AML-193 (cell line): ENCODE measurements around the gene TERB2.
"Not testable (repeated sequence)": the region's sequence is repeated elsewhere in the genome, so short reads cannot be mapped to it uniquely, and the experiment has no call there.

Experiments used
- DNase-seq, 2 experiments: peaks; one replicate each; lab custom pipeline; 2025; lab: John Stamatoyannopoulos, UW

TERB2 gene, protein sequence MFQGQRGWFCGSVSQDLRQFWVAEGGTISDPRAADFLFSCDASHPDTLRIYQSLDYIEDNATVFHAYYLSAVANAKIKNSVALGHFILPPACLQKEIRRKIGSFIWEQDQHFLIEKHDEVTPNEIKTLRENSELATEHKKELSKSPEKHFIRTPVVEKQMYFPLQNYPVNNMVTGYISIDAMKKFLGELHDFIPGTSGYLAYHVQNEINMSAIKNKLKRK

DNA sequence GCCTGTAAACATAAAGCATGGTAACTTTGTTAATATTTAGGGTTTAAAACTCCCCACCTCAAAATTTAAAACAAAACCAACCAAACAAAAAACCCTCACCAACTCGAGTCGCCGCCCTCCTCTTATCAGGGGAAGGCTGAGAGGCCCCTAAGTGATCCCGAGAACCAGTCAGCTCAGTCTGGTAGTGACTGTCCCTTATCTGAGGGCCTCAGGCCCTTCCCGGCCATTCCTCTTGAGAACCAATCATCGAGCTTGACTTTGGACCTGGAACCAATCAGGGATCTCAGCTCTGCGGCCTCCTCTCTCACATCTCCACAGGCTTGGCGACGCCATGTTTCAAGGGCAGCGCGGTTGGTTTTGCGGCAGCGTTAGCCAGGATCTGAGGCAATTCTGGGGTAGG lies at the start of gene TERB2:
Gene TERB2, plus strand, starts transcription at position 300 of the 400 bp plus-strand sequence. Its CDS starts 32 bp downstream, at position 332.
- no peak for DNase-seq

DNA sequence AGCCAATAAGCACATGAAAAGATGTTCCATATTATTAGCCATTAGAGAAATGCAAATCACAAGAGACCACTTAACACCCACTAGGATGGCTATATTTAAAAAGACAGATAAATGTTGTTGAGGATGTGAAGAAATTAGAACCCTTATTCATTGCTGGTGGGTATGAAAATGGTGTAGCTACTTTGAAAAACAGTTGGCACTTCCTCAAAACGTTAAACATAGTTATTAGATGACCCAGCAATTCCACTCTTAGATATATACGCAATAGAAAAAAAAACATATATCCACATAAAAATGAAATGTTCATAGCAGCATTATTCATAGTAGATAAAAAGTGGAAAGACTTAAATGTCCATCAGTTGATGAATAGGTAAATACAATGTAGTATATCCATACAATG lies 47.1 kb upstream of the TERB2 start:
- DNase-seq: no peak

DNA sequence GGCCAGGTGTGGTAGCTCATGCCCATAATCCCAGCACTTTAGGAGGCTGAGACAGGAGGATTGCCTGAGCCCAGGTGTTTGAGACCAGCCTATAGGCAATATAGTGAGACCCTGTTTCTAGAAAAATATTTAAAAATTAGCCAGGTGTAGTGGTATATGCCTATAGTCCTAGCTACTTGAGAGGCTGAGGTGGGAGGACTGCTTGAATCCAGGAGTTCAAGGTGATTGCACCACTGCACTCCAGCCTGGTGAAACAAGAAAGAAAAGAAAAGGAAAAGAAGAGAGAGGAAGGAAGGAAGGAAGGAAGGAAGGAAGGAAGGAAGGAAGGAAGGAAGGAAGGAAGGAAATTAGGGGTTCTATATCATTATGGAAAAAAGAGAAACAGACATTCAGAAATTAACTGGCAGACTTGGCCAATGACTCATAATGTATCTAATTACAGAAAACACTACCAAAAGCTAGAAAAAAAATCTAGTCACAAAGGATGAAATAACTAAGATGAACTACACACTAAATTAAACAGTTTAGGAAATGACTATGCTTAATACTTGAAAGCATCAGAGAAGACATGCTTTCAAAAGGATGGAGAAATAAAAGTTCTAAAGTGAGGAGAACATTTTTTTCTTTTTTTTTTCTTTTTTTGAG lies 45.4 kb upstream of the TERB2 start:
- no peak for DNase-seq

DNA sequence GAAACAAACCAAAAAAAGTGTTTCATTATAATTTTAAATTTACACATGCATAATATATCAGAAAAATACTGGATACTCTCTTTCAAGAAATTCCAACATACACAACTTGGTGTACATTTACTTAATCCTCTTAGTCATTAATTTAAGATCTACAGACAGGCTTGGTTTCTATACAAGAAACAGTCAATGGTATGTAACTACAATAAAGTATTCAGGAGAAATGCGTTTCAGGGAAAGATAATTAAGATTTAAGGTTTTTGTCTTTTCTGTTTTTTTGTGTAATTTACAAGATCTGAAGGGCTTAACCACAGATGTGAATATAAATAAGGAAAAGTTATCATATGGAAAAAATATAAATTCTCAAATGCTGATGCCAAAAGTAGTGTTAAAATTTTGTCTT lies 44.3 kb upstream of the TERB2 start:
- DNase-seq: not testable (repeated sequence)

DNA sequence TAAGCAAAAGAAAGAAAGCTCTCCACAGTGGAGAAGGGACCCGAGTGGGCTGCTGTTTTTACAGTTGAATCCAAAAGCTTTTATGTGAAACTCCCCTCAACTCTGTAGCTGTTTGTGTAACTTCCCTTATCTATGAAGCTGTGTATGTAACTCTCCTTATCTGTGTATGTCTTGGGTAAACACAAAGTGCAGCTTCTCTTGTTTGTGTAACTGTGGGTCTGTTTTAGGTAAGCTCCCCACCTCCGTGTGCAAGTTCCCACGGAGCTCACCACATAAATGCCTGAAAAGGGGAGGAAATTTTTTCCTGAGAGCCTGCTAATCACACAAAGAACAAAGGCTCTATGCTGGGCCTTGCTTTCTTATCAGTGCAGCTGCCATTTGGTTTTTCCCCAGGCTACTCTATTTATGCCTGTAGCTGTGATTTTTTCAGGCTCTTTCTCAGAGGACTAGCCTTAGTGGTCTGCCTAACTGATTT lies 43.5 kb upstream of the TERB2 start:
- not testable (repeated sequence) for DNase-seq

DNA sequence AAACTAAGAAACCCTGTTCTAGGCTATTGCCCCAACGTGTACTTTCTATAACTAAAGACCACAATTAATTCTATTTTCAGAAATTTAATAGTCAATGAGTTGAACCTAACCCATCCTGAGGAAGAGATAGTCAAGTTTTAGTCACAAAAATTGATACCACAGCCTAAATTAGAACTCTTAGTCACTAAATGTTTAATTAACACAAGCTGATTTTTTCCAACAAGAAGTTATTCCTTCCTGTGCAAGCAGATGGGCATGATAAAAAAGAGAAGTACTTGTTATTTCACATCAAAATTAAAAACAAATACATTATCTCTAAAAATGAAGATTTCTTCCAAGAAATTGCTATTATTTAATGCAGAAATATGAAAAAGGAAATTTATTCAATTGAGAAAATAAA lies 38.4 kb upstream of the TERB2 start:
- no peak for DNase-seq

DNA sequence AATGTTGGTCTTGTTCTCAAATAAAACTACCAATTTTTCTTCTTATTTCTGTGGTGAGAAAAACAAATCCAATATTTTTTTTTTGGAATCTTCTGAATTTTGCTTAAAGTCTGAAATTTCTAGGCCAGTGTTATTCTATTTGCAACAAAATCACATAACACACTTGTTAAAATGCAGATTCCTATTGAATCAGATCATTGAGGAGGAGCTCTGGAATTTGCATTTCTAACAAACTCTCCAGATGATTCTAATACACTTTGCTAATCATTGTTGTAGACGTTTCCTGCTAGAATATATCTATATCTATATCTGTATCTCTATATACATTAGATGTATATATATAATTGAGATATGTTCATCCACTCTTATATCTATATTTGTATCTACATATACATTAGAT lies 27.8 kb upstream of the TERB2 start:
- not testable (repeated sequence) for DNase-seq

DNA sequence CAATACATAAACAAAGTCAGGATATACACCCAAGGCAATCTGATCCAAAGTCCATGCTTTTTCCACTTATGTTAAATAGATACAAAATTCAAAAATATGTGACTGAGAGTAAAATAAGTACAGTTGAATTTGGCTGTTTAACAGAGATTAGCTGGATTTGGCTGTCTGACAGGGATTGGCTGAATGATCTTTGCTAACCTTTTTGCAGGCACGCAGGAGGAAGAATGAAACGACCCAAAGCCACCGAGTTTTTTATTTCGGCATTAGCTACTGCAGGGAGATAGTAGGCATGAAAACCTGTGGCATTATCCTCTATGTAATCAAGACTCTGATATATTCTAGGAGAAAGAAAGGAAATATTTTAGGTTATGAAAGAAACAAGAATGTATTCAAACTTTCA lies 26.2 kb upstream of the TERB2 start:
- DNase-seq: not testable (repeated sequence)

DNA sequence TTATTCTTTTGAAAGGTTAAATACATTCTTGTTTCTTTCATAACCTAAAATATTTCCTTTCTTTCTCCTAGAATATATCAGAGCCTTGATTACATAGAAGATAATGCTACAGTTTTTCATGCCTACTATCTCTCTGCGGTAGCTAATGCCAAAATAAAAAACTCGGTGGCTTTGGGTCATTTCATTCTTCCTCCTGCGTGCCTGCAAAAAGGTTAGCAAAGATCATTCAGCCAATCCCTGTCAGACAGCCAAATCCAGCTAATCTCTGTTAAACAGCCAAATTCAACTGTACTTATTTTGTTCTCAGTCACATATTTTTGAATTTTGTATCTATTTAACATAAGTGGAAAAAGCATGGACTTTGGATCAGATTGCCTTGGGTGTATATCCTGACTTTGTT lies 1.8 kb downstream of the TERB2 start:
- DNase-seq: not testable (repeated sequence)

DNA sequence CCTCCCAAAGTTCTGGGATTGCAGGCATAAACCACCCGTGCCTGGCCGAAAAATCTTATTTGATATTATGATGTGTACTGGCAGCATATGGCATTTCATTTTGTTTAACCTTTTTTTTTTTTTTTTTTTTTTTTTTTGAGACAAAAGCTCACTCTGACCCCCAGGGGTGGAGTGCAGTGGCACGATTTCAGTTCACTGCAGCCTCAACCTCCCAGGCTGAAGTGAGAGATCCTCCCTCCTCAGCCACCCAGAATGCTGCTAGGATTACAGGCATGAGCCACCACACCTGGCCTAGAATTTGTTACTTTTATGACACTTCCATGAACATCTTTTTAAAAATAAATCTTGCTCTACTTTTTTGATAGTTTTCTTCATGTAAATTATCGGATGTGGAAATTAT lies 12.0 kb downstream of the TERB2 start:
- no peak for DNase-seq

DNA sequence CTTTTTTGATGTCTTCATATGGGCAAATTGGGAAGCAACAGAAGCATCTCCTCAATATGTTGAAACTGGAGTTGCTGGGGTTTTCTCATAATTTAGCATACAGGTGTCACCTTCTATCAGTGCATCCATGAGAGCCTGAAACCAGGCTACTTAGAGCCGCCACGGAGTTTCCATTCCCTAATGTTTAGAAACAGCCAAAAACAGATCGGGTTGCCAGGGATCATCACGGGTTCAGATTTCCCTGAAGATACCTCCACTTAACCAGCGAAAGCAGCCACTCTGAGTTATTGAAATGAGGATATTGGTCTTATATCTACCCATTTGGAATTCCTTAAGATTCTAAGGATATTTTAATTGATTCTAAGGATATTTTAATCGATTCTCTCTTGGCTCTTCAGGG lies 14.5 kb downstream of the TERB2 start:
- DNase-seq: no peak

DNA sequence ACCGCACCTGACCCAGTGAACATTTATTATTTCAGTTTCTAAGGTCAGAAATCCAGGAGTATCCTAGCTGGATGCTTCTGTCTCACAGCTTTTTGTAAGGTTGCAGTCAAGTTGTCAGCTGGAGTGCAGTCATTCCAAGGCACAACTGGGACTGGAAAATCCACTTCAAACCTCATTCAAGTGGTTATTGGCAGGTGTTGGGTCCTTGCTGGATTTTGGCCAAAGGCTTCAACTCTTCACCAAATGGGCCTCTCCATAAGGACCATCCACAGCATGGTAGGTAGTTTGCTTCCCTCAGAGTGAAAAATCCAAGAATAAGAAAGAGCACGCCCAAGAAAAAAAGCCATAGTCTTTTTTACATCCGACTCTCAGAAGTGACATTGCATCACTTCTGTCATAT lies 19.7 kb downstream of the TERB2 start:
- not testable (repeated sequence) for DNase-seq

DNA sequence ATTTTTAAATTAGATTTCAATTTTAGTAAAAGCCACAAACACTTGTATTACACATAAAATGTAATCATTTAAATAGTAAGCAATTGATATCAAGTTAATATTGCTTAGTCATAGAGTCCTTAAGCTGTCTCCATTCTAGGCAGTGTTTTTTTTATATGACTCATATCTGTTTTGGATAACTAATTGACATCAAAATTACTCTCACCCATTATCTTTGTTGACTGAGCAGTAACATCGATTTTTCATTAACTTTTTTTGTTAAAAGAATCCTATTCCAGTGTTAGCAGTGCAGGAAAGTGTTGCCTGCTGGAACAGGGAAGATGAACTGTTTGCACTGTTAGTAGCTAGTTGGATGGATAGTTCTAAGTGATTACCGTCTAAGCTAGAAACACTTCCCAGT lies 21.3 kb downstream of the TERB2 start:
- not testable (repeated sequence) for DNase-seq

DNA sequence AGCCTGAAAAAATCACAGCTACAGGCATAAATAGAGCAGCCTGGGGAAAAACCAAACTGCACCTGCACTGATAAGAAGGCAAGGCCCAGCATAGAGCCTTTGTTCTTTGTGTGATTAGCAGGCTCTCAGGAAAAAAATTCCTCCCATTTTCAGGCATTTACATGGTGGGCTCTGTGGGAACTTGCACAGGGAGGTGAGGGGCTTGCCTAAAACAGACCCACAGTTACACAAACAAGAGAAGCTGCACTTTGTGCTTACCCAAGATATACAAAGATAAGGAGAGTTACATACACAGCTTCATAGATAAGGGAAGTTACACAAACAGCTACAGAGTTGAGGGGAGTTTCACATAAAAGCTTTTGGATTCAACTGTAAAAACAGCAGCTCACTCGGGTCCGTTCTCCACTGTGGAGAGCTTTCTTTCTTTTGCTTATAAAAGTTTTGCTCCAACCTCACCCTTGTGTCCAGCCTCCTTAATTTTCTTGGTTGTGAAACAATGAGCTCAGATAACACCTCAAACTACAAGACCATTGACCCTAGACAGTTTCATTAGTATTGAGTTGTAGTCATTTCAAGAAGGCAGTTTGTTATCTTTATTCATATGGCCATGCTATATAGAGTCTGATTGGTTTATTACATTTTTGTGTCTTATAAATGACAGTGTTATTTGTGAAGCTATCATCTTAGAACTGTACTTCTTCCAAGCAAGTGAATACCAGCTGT lies 23.3 kb downstream of the TERB2 start:
- DNase-seq: not testable (repeated sequence)

DNA sequence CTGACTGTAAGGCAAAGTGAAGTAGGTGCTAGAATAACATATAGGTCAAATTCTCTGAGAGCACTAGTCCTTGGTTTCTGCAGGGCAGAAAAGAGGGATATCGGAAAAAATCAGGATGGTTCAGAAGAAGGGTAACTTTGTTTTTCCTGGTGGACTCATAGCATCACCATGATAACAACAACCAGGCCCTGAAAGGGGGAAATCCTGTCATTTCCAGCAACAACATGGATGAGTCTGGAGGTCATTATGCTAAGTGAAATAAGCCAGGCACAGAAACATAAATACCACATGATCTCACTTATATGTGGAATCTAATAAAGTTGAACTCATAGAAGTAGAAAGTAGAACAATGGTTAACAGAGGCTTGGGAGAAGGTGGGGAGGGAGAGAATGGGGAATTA lies 27.7 kb downstream of the TERB2 start:
- not testable (repeated sequence) for DNase-seq

DNA sequence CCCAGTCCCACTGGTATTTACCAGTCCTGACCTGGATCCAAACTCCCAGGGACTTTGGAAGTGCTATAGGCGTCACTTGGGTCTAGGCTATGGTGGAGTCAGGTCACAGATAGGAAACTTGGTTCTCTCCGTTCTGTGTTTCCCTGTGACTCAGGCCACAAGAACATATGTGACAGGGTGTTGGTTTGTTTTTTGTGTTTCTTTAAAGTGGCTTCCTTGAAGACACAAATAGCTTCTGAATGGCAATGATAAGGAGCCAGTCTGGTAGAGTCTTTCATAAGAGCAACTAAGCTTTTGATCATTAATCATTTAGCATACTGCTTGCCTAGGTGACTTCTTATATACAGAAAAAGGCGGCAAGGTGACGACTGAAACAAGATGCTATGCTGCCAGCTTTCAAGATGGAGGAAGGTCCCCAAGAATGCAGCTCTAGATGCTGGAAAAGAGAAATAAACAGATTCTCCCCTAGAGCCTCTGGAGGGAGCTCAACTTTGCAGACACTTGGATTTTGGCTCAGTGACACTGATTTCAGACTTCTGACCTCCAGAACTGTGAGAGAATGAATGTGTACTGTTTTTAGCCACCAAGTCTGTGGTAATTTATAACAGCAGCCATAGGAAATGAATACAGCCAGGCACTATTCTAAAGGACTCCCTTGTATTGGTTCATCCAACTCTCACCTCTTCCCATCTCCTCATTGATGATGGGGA lies 30.0 kb downstream of the TERB2 start:
- not testable (repeated sequence) for DNase-seq

DNA sequence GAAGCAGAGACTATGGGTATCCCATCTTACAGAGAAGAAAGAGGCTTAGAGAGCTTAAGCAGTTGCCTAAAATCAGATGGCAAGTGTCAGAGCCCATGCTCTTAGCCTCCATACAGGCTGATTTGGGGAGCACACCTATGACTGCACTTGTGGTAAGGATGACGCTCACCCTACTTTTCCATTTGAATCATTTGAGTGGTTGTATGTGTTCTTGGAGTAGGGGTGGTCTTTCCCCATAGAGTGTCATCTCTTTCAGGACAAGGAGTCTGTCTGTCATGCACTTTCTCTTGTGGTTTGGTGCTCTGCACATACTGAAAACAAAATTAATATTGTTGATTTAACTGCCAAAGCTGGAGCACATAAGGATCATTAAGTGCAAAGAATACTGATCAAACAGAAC lies 31.2 kb downstream of the TERB2 start:
- not testable (repeated sequence) for DNase-seq

DNA sequence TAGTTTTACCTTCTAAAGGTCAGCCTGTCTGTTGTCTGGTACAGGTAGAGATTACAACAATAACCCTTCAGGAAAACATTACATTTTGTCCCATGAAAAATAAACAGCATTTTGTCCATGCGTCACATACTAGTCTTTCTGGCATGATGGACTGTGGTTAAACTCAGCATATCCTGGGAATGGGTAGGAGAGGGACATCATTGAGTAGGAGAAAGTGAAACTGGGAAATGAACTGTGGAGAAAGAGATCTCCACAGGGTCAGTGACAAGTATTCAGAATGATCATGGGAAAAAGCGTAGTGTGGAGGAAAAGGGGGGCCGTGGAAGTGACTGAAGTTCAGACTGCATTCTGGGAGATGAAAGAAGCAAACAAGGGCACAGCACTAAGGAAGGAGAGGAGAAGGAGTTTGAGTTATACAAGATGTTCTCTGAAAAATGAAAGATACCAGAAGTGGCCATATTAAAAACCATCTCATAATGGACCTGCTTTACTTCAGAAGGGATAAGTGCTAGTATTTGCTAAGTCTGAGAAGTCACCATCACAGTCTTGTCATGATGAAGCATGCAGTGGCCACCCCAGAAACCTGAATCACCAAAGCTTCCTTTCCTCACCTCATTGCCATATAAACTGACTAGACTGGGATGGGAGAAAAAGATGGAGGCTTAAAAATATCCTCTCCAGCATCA lies 31.8 kb downstream of the TERB2 start:
- not testable (repeated sequence) for DNase-seq

DNA sequence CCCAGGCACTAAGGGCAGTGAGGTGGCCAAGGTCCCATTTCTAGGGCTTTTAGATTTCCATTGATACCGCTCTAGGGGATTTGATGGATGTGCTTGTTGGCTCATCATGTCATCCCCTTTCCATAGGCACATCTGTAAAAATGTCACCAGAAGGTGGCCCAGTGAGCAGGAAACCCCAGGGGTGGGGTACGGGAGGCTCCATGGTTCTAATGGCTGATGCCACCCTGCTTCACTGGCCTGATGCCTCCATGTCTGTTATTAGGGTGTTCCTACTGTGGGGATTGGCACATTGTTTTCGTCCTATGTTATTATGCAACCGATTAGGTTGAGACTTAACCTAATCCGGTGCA lies 32.4 kb downstream of the TERB2 start:
- not testable (repeated sequence) for DNase-seq

DNA sequence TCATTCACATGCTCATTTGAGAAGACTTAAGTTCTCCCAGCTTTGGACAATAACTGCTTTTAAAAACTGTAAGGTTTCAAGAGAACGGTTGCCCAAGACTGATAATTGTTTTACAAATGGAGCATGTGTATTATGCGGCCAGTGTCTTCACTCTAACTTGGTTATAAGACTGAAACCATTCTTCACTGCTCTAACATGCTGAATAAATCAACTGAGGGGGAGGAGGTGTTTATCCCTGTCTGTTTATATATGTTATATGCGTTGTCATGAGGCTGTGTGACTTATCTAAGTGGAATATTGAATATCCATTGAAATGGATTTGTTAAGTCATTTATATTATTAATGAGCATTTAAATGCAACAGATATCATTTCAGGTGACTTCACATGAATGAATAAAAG lies 41.1 kb downstream of the TERB2 start:
- DNase-seq: not testable (repeated sequence)

DNA sequence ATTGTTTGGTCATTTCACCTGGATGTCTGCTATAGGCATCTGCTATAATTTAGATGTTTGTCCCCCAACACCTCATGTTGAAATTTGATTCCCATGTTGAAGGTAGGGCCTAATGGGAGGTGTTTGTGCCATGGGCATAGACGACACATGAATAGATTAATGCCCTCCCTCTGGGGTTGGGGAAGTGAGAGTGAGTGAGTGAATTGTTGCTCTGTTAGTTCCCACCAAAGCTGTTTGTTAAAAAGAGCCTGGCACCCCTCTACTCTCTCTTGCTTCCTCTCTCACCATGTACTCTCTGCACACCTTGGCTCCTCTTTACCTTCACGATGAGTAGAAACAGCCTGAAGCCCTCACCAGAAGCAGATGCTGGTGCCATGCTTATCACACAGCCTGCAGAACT lies 42.6 kb downstream of the TERB2 start:
- no peak for DNase-seq

DNA sequence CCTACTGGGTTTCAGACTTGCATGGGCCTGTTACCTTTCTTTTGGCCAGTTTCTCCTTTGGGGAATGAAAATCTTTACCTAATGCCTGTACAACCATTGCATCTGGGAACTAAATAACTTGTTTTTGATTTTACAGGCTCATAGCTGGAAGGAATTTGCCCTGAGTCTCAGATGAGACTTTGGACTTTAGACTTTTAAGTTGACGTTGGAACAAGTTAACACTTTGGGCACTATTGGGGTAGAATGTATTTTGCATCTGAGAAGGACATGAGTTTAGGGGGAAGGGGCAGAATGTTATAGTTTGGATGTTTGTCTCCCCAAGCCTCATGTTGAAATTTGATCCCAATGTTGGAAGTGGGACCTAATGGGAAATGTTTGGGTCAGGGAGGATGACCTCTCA lies 44.7 kb downstream of the TERB2 start:
- DNase-seq: not testable (repeated sequence)
